ENCODE data around the gene TNKS1BP1. TPM values are rescaled to one million over a fixed set of nuclear protein-coding genes. Genes with fewer than 3 reads are reported as not detected.

The TNKS1BP1 gene
- total RNA-seq, 2 donors from 2014 or later, result 8.7 to 16.2 TPM

- Mint-ChIP-seq H3K27me3 (peaks cover 44% of the 10 kb centered on the region), H3K36me3 (ENCODE audit: low read depth) (peaks cover 5% of the 10 kb centered on the region)
Measured at GRCh38 chr11:57276169-57276970, 48.4 kb downstream of the TNKS1BP1 start.

GRCh38 chr11:57275582-57275981 is 49.2 kb downstream of the TNKS1BP1 start:
- DNase-seq (no peak), ATAC-seq (no peak)
- Mint-ChIP-seq H3K36me3 (ENCODE audit: low read depth) (peaks cover 5% of the 10 kb centered on the region), H3K27ac (no peak overlapping the region), H3K4me3 (no peak overlapping the region), H3K27me3 (peaks cover 47% of the 10 kb centered on the region), H3K4me1 (peaks cover 4% of the 10 kb centered on the region)
- no peaks in the 10 kb centered on the region for H3K9me3 ChIP-seq (ENCODE audit: control insufficient read depth, low read length, poor library complexity, severe bottlenecking)

More at GRCh38 chr11:57276169-57276970, 48.4 kb downstream of the TNKS1BP1 start:
- H3K4me3 Mint-ChIP-seq, result no peak overlapping the region
- H3K27ac Mint-ChIP-seq, result no peak overlapping the region
- H3K9me3 ChIP-seq (ENCODE audit: control insufficient read depth, low read length, poor library complexity, severe bottlenecking), result no peaks in the 10 kb centered on the region
- peaks cover 4% of the 10 kb centered on the region for H3K4me1 Mint-ChIP-seq
- ATAC-seq (no peak), DNase-seq (no peak)

- peaks cover 4% of the 10 kb centered on the region for H3K4me1 Mint-ChIP-seq
Measured at GRCh38 chr11:57274904-57275498, 49.8 kb downstream of the TNKS1BP1 start.

GRCh38 chr11:57273448-57274058 is 51.2 kb downstream of the TNKS1BP1 start:
- H3K9me3 ChIP-seq (ENCODE audit: control insufficient read depth, low read length, poor library complexity, severe bottlenecking), result no peaks in the 10 kb centered on the region
- peaks cover 5% of the 10 kb centered on the region for H3K36me3 Mint-ChIP-seq (ENCODE audit: low read depth)
- DNase-seq (no peak), ATAC-seq (no peak)
- H3K27ac Mint-ChIP-seq, result no peak overlapping the region
- H3K4me1 Mint-ChIP-seq, result peaks cover 4% of the 10 kb centered on the region
- H3K4me3 Mint-ChIP-seq, result no peak overlapping the region
- H3K27me3 Mint-ChIP-seq, result peaks cover 46% of the 10 kb centered on the region

More at GRCh38 chr11:57274904-57275498, 49.8 kb downstream of the TNKS1BP1 start:
- ATAC-seq (no peak), DNase-seq (no peak)
- H3K9me3 ChIP-seq (ENCODE audit: control insufficient read depth, low read length, poor library complexity, severe bottlenecking), result no peaks in the 10 kb centered on the region
- Mint-ChIP-seq H3K36me3 (ENCODE audit: low read depth) (peaks cover 5% of the 10 kb centered on the region), H3K27ac (no peak overlapping the region), H3K4me3 (no peak overlapping the region), H3K27me3 (peaks cover 47% of the 10 kb centered on the region)

DNA sequence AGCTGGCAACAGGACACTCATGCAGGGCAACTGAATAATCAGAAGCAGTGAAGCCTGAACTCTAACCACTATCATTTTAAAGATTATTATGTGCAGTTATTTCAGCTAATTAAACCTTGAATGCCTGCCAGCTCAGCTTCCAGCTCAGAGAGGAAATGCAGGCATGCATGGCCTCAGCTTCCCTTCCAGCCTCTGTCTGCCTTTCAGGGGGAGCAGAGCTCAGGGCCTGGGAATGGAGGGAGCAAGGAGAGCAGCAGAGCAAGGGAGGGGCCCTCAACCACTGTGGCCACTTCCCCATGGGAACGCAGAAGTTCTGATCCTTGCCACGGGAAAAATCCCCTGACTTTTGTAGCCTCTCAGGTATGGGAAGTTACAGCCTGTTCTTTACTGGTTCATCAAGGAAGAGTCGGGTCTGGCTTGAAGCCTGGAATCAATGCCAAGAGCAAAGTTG is 55.2 kb downstream of the TNKS1BP1 start:
- H3K9me3 ChIP-seq (ENCODE audit: control insufficient read depth, low read length, poor library complexity, severe bottlenecking), result no peaks in the 10 kb centered on the region
- H3K36me3 Mint-ChIP-seq (ENCODE audit: low read depth), result no peaks in the 10 kb centered on the region
- ATAC-seq, result no peak
- no peak for DNase-seq
- H3K27me3 Mint-ChIP-seq, result peaks cover 16% of the 10 kb centered on the region
- no peaks in the 10 kb centered on the region for H3K4me1 Mint-ChIP-seq
- H3K27ac Mint-ChIP-seq, result no peak overlapping the region
- H3K4me3 Mint-ChIP-seq, result no peak overlapping the region

DNA sequence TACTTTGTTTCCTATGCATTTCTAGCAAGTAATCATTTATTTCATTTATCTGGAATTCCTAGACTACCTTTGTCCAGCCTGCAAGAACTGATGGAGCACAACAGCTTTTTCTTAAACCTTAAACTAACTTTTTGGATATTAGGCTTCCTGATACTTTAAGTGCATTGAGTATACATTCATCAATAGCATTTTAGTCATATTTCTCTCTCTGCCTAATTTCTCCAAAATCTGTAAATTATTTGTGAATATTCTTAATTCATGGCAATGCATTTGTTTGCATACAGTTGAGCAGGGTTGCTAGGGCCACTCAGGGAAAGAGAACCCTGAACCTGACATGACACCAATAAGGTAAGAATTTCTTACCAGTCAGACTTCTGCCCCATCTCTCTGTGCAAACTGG is 58.6 kb downstream of the TNKS1BP1 start:
- Mint-ChIP-seq H3K27ac (no peak overlapping the region), H3K4me3 (no peak overlapping the region), H3K27me3 (peaks cover 30% of the 10 kb centered on the region), H3K4me1 (peaks cover 6% of the 10 kb centered on the region), H3K36me3 (ENCODE audit: low read depth) (no peaks in the 10 kb centered on the region)
- H3K9me3 ChIP-seq (ENCODE audit: control insufficient read depth, low read length, poor library complexity, severe bottlenecking), result no peaks in the 10 kb centered on the region
- no peak for DNase-seq
- ATAC-seq, result no peak

DNA sequence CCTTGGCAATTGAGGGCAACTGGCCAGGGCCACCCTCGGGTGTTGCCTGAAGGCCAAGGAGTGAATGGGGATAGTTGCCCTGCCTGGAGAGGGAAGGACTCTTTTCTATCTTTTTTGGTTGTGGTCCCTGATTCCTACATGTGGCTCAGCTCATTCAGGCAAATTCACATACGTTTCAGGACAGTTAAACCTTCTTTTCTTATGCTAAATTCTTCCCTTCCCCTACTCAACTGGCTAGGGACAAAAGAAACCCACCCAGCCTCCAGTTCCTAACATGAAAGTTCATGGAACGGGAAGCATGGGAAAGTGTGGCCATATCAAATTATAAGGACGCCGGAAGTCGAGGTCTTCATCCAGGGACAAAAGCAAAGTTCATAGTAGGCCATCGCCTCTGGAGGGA is 61.4 kb downstream of the TNKS1BP1 start:
- no peak for ATAC-seq
- DNase-seq, result no peak
- Mint-ChIP-seq H3K4me1 (peaks cover 6% of the 10 kb centered on the region), H3K36me3 (ENCODE audit: low read depth) (no peaks in the 10 kb centered on the region), H3K27me3 (peaks cover 22% of the 10 kb centered on the region), H3K4me3 (no peak overlapping the region), H3K27ac (no peak overlapping the region)
- H3K9me3 ChIP-seq (ENCODE audit: control insufficient read depth, low read length, poor library complexity, severe bottlenecking), result no peaks in the 10 kb centered on the region

GRCh38 chr11:57262157-57262556 is 62.6 kb downstream of the TNKS1BP1 start:
- ATAC-seq (no peak), DNase-seq (no peak)
- H3K4me1 Mint-ChIP-seq, result peaks cover 6% of the 10 kb centered on the region
- peaks cover 4% of the 10 kb centered on the region for H3K9me3 ChIP-seq (ENCODE audit: control insufficient read depth, low read length, poor library complexity, severe bottlenecking)
- H3K27ac Mint-ChIP-seq, result no peak overlapping the region
- H3K27me3 Mint-ChIP-seq, result peaks cover 22% of the 10 kb centered on the region
- H3K4me3 Mint-ChIP-seq, result no peak overlapping the region
- H3K36me3 Mint-ChIP-seq (ENCODE audit: low read depth), result no peaks in the 10 kb centered on the region

DNA sequence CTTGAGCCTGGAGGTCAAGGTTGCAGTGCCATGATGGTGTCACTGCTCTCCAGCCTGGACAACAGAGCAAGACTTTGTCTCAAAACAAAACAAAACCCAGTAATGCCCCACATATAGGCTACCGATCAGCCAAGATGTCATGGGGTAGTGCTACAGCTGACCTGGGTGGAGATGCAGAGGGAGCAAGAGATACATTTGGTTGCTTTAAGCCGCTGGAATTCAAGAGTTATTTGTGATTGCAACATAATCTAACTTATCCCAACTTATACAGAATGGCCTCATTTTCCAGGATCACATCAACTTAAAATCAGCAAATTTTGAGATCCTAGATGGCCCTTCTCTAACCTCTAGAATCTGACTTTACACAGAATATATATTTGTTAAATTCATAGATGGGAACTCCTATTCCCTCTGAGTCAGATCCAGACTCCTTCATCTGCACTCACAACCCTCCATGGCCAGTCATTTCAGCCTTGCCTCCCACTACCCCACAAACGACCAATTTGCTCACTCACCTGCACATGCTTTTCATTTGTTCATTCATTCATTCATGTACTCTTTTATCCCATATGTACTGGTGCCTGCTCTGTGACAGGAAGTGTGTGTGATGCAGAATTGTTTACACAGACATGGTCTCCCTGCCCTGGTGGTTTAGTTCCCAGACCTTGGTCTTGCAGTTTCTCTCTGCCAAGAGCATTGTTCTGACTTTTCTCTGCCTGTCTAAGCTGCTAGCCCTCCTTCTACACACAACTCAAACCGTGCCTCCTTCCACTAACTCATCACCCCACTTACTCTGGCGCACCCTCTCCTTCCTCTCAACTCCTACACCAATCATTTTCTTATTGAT is 63.6 kb downstream of the TNKS1BP1 start:
- H3K36me3 Mint-ChIP-seq (ENCODE audit: low read depth), result peaks cover under 1% of the 10 kb centered on the region
- ATAC-seq, result no peak
- peaks cover 6% of the 10 kb centered on the region for H3K4me1 Mint-ChIP-seq
- peaks cover 22% of the 10 kb centered on the region for H3K27me3 Mint-ChIP-seq
- DNase-seq, result no peak
- H3K27ac Mint-ChIP-seq, result no peak overlapping the region
- peaks cover 4% of the 10 kb centered on the region for H3K9me3 ChIP-seq (ENCODE audit: control insufficient read depth, low read length, poor library complexity, severe bottlenecking)
- H3K4me3 Mint-ChIP-seq, result no peak overlapping the region

DNA sequence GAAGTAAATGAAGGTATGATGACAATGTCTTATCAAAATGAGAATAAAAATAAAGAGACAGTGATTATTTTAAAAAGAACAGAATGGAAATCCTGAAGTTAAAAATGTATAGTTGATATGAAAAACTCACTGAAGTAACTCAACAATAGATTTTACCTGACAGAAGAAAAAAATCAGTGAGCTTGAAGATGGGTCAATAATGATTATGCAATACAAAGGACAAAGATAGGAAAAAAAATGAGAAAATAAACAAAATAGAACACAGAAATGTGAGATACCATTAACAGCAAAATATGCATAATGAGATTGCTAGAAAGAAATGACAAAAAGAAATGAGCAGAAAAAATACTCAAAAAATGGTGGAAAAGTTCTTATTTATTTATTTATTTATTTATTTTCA is 68.6 kb downstream of the TNKS1BP1 start:
- Mint-ChIP-seq H3K4me1 (no peaks in the 10 kb centered on the region), H3K27me3 (peaks cover 49% of the 10 kb centered on the region), H3K4me3 (no peak overlapping the region), H3K36me3 (ENCODE audit: low read depth) (peaks cover 2% of the 10 kb centered on the region), H3K27ac (no peak overlapping the region)
- DNase-seq (no peak), ATAC-seq (no peak)
- H3K9me3 ChIP-seq (ENCODE audit: control insufficient read depth, low read length, poor library complexity, severe bottlenecking), result peaks cover 4% of the 10 kb centered on the region

DNA sequence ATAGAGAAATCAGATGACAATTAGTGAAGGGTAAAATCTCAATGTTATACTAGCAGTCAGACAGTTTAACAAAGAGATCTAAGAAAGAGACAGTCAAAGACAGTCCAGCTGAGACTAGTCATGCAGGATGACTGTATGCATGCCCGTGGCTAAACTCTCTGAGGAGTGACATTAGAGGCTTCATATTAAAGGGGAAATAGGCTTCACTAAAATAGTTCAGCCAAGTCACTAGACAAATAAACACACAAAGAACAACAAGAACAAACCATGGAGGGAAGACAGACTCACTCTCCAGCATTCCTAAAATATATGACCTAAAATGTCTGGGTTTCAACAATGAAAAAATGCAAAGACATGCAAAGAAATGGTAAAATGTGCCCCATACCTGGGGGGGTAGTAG is 69.1 kb downstream of the TNKS1BP1 start:
- Mint-ChIP-seq H3K27ac (no peak overlapping the region), H3K27me3 (peaks cover 54% of the 10 kb centered on the region), H3K4me1 (no peaks in the 10 kb centered on the region), H3K36me3 (ENCODE audit: low read depth) (peaks cover 2% of the 10 kb centered on the region), H3K4me3 (no peak overlapping the region)
- H3K9me3 ChIP-seq (ENCODE audit: control insufficient read depth, low read length, poor library complexity, severe bottlenecking), result peaks cover 4% of the 10 kb centered on the region
- DNase-seq (no peak), ATAC-seq (no peak)

DNA sequence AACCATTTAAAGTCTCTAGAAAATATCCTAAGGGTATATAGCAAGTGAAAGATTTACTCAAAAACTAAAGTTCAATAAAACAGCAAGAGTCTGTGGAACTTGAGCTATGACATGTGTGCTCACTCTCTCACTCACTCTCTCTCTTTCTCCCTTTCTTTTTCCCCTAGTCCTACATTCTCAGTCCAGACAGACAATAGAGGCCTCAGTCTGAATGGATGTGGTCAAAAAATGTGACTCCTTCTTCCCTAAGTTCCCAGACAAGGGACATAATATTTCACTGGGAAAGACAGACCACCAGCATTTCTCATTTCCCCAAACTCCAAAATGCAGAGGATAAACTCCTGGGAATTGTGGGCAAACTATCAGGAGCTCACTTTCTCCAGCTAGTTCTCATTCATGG is 70.1 kb downstream of the TNKS1BP1 start:
- no peak overlapping the region for H3K27ac Mint-ChIP-seq
- ATAC-seq, result no peak
- no peak for DNase-seq
- H3K4me3 Mint-ChIP-seq, result no peak overlapping the region
- peaks cover 56% of the 10 kb centered on the region for H3K27me3 Mint-ChIP-seq
- peaks cover 4% of the 10 kb centered on the region for H3K9me3 ChIP-seq (ENCODE audit: control insufficient read depth, low read length, poor library complexity, severe bottlenecking)
- H3K4me1 Mint-ChIP-seq, result no peaks in the 10 kb centered on the region
- peaks cover 2% of the 10 kb centered on the region for H3K36me3 Mint-ChIP-seq (ENCODE audit: low read depth)
